HEK293 (cell line): ENCODE results near the gene PSTK.

Experiments
- CTCF ChIA-PET: fragments of 350-600 bp; formaldehyde crosslinking; extraction: SDS; loops from one replicate; lab custom pipeline; 2021; ENCODE audit warnings: antibody characterized with exemption; lab: Yijun Ruan, JAX
- POLR2A ChIA-PET: fragments of 300-600 bp; formaldehyde crosslinking; extraction: SDS; loops from one replicate; lab custom pipeline; 2020; ENCODE audit warnings: antibody characterized with exemption, inconsistent platforms; lab: Yijun Ruan, JAX
- H3K27ac ChIP-seq: fragments of 200-500 bp; sonication (Bioruptor generic); 2 replicates; pipeline ENCODE4 v1.5.1; 2014; ENCODE audit warnings: low read depth, low read length, control low read depth, inconsistent platforms; ENCODE audit errors: extremely low read depth
- H3K36me3 ChIP-seq, 2 experiments: fragments of 200-500 bp in 1 of 2; sonication (Bioruptor generic) in 1 of 2; 1 replicate in 1 of 2; 2 replicates in 1 of 2; pipeline ENCODE4 v1.5.1; 2014 to 2017; ENCODE audit warnings: inconsistent platforms in 2 of 2, low read length in 2 of 2; ENCODE audit not compliant: control insufficient read depth in 2 of 2, insufficient read depth in 1 of 2
- H3K4me1 ChIP-seq: fragments of 200-500 bp; sonication (Bioruptor generic); 2 replicates; pipeline ENCODE4 v1.5.1; 2014; ENCODE audit warnings: mild to moderate bottlenecking, low read length, inconsistent platforms; ENCODE audit not compliant: control insufficient read depth, insufficient read depth
- H3K4me3 ChIP-seq: 2 replicates; pipeline ENCODE4 v1.5.1; 2011; ENCODE audit warnings: low read depth, mild to moderate bottlenecking, control low read depth, low read length, moderate library complexity
- H3K9me3 ChIP-seq: fragments of 200-500 bp; sonication (Bioruptor generic); 2 replicates; pipeline ENCODE4 v1.5.1; 2014; ENCODE audit warnings: low read depth, low read length, inconsistent platforms; ENCODE audit not compliant: control insufficient read depth, insufficient read depth
- ATF2 ChIP-seq: fragments of 450-650 bp; formaldehyde crosslinking; IDR thresholded peaks from 2 replicates; pipeline ENCODE4 v1.5.1; 2016; ENCODE audit warnings: missing biosample characterization, missing genetic modification characterization, low read depth
- FEZF1 ChIP-seq: fragments of 450-650 bp; formaldehyde crosslinking; IDR thresholded peaks from 2 replicates; pipeline ENCODE4 v1.5.1; 2016; ENCODE audit warnings: missing biosample characterization, missing genetic modification characterization
- OVOL3 ChIP-seq: fragments of 450-650 bp; formaldehyde crosslinking; IDR thresholded peaks from 2 replicates; pipeline ENCODE4 v1.5.1; 2016; ENCODE audit warnings: missing biosample characterization, missing genetic modification characterization
- PRDM1 ChIP-seq: fragments of 450-650 bp; formaldehyde crosslinking; IDR thresholded peaks from 2 replicates; pipeline ENCODE4; 2016; ENCODE audit warnings: missing biosample characterization, missing genetic modification characterization
- SCRT1 ChIP-seq: fragments of 450-650 bp; formaldehyde crosslinking; IDR thresholded peaks from 2 replicates; pipeline ENCODE4 v1.5.1; 2016; ENCODE audit warnings: missing biosample characterization, missing genetic modification characterization, borderline replicate concordance
- TCF7L2 ChIP-seq: IDR thresholded peaks from 2 replicates; pipeline ENCODE4 v1.6.1; 2011; ENCODE audit warnings: low read depth, mild to moderate bottlenecking, inconsistent platforms, low read length, moderate library complexity, borderline replicate concordance
- ZBTB8A ChIP-seq: fragments of 450-650 bp; formaldehyde crosslinking; IDR thresholded peaks from 2 replicates; pipeline ENCODE4 v1.5.1; 2016; ENCODE audit warnings: missing biosample characterization, missing genetic modification characterization
- ZNF10 ChIP-seq: fragments of 450-650 bp; formaldehyde crosslinking; IDR thresholded peaks from 2 replicates; pipeline ENCODE4 v1.5.1; 2017; ENCODE audit warnings: missing biosample characterization, missing genetic modification characterization
- ZNF112 ChIP-seq: fragments of 450-650 bp; formaldehyde crosslinking; IDR thresholded peaks from 2 replicates; pipeline ENCODE4 v1.5.0; 2017; ENCODE audit warnings: missing biosample characterization, missing genetic modification characterization
- ZNF114 ChIP-seq: fragments of 450-650 bp; formaldehyde crosslinking; IDR thresholded peaks from 2 replicates; pipeline ENCODE4 v1.5.0; 2017; ENCODE audit warnings: missing biosample characterization, missing genetic modification characterization
- ZNF18 ChIP-seq: fragments of 450-650 bp; formaldehyde crosslinking; IDR thresholded peaks from 2 replicates; pipeline ENCODE4 v1.5.1; 2016; ENCODE audit warnings: missing biosample characterization, missing genetic modification characterization
- ZNF248 ChIP-seq: fragments of 450-650 bp; formaldehyde crosslinking; IDR thresholded peaks from 2 replicates; pipeline ENCODE4 v1.5.1; 2017; ENCODE audit warnings: missing biosample characterization, missing genetic modification characterization
- ZNF433 ChIP-seq: fragments of 450-650 bp; formaldehyde crosslinking; IDR thresholded peaks from 2 replicates; pipeline ENCODE4 v1.5.1; 2016; ENCODE audit warnings: missing biosample characterization, missing genetic modification characterization, low read depth
- ZNF473 ChIP-seq: fragments of 450-650 bp; formaldehyde crosslinking; IDR thresholded peaks from 2 replicates; pipeline ENCODE4 v1.5.1; 2017; ENCODE audit warnings: missing biosample characterization, missing genetic modification characterization
- ZNF555 ChIP-seq: fragments of 450-650 bp; formaldehyde crosslinking; conservative IDR thresholded peaks from 2 replicates; pipeline ENCODE4 v1.5.1; 2017; ENCODE audit warnings: missing biosample characterization, mild to moderate bottlenecking, missing genetic modification characterization, inconsistent platforms
- ZNF560 ChIP-seq: fragments of 450-650 bp; formaldehyde crosslinking; IDR thresholded peaks from 2 replicates; pipeline ENCODE4 v1.5.1; 2017; ENCODE audit warnings: missing biosample characterization, missing genetic modification characterization, borderline replicate concordance
- ZNF626 ChIP-seq: fragments of 450-650 bp; sonication (Bioruptor Pico); formaldehyde crosslinking; IDR thresholded peaks from 2 replicates; pipeline ENCODE4 v1.5.1; 2018; ENCODE audit warnings: missing biosample characterization, missing genetic modification characterization, inconsistent platforms
- ZNF639 ChIP-seq: fragments of 450-650 bp; formaldehyde crosslinking; IDR thresholded peaks from 2 replicates; pipeline ENCODE4 v1.5.1; 2016; ENCODE audit warnings: missing biosample characterization, missing genetic modification characterization
- ZNF645 ChIP-seq: fragments of 450-650 bp; formaldehyde crosslinking; IDR thresholded peaks from 2 replicates; pipeline ENCODE4; 2016; ENCODE audit warnings: missing biosample characterization, missing genetic modification characterization
- ZNF76 ChIP-seq: fragments of 450-650 bp; formaldehyde crosslinking; IDR thresholded peaks from 2 replicates; pipeline ENCODE4; 2016; ENCODE audit warnings: low read depth, missing biosample characterization, missing genetic modification characterization, borderline replicate concordance
- ZNF768 ChIP-seq: fragments of 450-650 bp; formaldehyde crosslinking; IDR thresholded peaks from 2 replicates; pipeline ENCODE4 v1.5.1; 2018; ENCODE audit warnings: missing biosample characterization, mild to moderate bottlenecking, missing genetic modification characterization
- ZNF776 ChIP-seq: fragments of 450-650 bp; formaldehyde crosslinking; IDR thresholded peaks from 2 replicates; pipeline ENCODE4 v1.5.0; 2017; ENCODE audit warnings: missing biosample characterization, missing genetic modification characterization, borderline replicate concordance
- ZNF777 ChIP-seq: fragments of 450-650 bp; formaldehyde crosslinking; IDR thresholded peaks from 2 replicates; pipeline ENCODE4 v1.5.1; 2017; ENCODE audit warnings: missing biosample characterization, missing genetic modification characterization, borderline replicate concordance
- ZSCAN18 ChIP-seq: fragments of 450-650 bp; formaldehyde crosslinking; IDR thresholded peaks from 2 replicates; pipeline ENCODE4 v1.5.1; 2016; ENCODE audit warnings: missing biosample characterization, missing genetic modification characterization
- TF ChIP-seq, protein P1 (sequence below): fragments of 450-650 bp; formaldehyde crosslinking; IDR thresholded peaks from 2 replicates; pipeline ENCODE4 v1.5.1; 2017; ENCODE audit warnings: missing biosample characterization, missing genetic modification characterization
- TF ChIP-seq, protein P2 (sequence below): fragments of 450-650 bp; formaldehyde crosslinking; IDR thresholded peaks from 2 replicates; pipeline ENCODE4 v1.5.1; 2017; ENCODE audit warnings: missing biosample characterization, missing genetic modification characterization

The PSTK gene

GRCh38 chr10:122983898-122984297 lies 3.7 kb downstream of the PSTK start:
- Histone ChIP-seq H3K9me3 (no peaks in the 10 kb centered on the region), H3K27ac (no peak overlapping the region), H3K4me1 (no peaks in the 10 kb centered on the region; the same call in 1 of the 2 replicates), H3K4me3 (no peak overlapping the region)
- CTCF ChIA-PET, result interaction anchor here (0.7 to 1.8 kb wide), 4 partner anchors 11 to 289 kb away, joined by 3 to 6 read pairs (median 5); no protein-coding TSS in a partner anchor
- POLR2A ChIA-PET, result no interaction called here
- TF ChIP-seq ZNF555 (tag by site-specific recombination) (no peak), ZNF639 (tag by site-specific recombination) (no peak), ATF2 (no peak), ZNF112 (no peak), ZNF248 (tag by site-specific recombination) (no peak), ZNF433 (no peak), ZNF777 (tag by site-specific recombination) (no peak), ZNF626 (no peak), ZNF473 (tag by site-specific recombination) (no peak), TCF7L2 (no peak), OVOL3 (tag by site-specific recombination) (no peak), FEZF1 (tag by site-specific recombination) (no peak), ZSCAN18 (no peak)
- TF ChIP-seq, all 188 proteins: peak for 0
- peaks cover 4 to 35% of the 10 kb centered on the region in 2 experiments for H3K36me3 ChIP-seq

DNA sequence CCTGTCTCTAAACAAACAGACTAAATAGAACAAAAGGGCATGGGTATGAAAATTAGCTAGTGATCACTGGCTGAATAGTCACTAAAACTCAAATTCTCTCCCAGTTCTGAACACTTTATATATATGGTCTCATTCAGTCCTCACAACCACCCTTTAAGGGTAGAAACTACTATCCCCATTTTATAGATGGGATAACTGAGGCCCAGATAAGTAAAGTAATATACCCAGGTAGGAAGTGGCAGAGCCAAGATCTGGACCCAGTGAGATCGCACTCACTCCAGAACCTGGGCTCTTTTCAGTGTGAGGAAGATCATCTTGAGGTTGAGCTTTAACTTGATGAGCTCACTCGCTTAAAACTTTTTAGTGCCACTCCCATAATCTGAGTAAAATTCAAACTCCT lies 4.5 kb downstream of the PSTK start:
- POLR2A ChIA-PET, result no interaction called here
- CTCF ChIA-PET, result interaction anchor here (1.3 kb wide), 1 partner anchor 10 kb away, joined by 5 read pairs; no protein-coding TSS in a partner anchor
- TF ChIP-seq, protein P1, sequence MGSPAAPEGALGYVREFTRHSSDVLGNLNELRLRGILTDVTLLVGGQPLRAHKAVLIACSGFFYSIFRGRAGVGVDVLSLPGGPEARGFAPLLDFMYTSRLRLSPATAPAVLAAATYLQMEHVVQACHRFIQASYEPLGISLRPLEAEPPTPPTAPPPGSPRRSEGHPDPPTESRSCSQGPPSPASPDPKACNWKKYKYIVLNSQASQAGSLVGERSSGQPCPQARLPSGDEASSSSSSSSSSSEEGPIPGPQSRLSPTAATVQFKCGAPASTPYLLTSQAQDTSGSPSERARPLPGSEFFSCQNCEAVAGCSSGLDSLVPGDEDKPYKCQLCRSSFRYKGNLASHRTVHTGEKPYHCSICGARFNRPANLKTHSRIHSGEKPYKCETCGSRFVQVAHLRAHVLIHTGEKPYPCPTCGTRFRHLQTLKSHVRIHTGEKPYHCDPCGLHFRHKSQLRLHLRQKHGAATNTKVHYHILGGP (tag by site-specific recombination), result no peak
- TF ChIP-seq PRDM1 (tag by site-specific recombination) (no peak), ZNF433 (no peak), SCRT1 (tag by site-specific recombination) (no peak), ZNF18 (tag by site-specific recombination) (no peak), ZNF114 (no peak), ZNF776 (tag by site-specific recombination) (no peak), ZNF76 (tag by site-specific recombination) (no peak), ZNF645 (no peak), ZNF10 (tag by site-specific recombination) (no peak), ZNF560 (tag by site-specific recombination) (no peak), ZNF768 (tag by site-specific recombination) (no peak), ZBTB8A (tag by site-specific recombination) (no peak)
- TF ChIP-seq, protein P2, sequence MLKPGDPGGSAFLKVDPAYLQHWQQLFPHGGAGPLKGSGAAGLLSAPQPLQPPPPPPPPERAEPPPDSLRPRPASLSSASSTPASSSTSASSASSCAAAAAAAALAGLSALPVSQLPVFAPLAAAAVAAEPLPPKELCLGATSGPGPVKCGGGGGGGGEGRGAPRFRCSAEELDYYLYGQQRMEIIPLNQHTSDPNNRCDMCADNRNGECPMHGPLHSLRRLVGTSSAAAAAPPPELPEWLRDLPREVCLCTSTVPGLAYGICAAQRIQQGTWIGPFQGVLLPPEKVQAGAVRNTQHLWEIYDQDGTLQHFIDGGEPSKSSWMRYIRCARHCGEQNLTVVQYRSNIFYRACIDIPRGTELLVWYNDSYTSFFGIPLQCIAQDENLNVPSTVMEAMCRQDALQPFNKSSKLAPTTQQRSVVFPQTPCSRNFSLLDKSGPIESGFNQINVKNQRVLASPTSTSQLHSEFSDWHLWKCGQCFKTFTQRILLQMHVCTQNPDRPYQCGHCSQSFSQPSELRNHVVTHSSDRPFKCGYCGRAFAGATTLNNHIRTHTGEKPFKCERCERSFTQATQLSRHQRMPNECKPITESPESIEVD, result no peak

More for the DNA sequence above, 4.5 kb downstream of the PSTK start:
- Histone ChIP-seq H3K27ac (no peak overlapping the region), H3K36me3 (peaks cover 4 to 38% of the 10 kb centered on the region in 2 experiments), H3K4me1 (no peaks in the 10 kb centered on the region; the same call in 1 of the 2 replicates), H3K4me3 (no peak overlapping the region), H3K9me3 (no peaks in the 10 kb centered on the region)
